GM12891 (cell line): ENCODE results near the gene GPC5.

Experiments used
- POLR2A ChIP-seq: IDR thresholded peaks from 2 replicates; pipeline ENCODE4 v1.6.1; 2011; ENCODE audit warnings: low read depth, low read length, control low read depth
- POLR2AphosphoS5 ChIP-seq: IDR thresholded peaks from 2 replicates; pipeline ENCODE4 v1.6.1; 2011; ENCODE audit warnings: low read depth, low read length, control low read depth

GRCh38 chr13:91893040-91893439, 494.6 kb downstream of the GPC5 start:
- TF ChIP-seq POLR2A (no peak), POLR2AphosphoS5 (no peak)
